Measurements from ENCODE around the gene SMIM7.
"Not testable (repeated sequence)": the region's sequence is repeated elsewhere in the genome, so short reads cannot be mapped to it uniquely, and the experiment has no call there.

SMIM7 gene

DNA sequence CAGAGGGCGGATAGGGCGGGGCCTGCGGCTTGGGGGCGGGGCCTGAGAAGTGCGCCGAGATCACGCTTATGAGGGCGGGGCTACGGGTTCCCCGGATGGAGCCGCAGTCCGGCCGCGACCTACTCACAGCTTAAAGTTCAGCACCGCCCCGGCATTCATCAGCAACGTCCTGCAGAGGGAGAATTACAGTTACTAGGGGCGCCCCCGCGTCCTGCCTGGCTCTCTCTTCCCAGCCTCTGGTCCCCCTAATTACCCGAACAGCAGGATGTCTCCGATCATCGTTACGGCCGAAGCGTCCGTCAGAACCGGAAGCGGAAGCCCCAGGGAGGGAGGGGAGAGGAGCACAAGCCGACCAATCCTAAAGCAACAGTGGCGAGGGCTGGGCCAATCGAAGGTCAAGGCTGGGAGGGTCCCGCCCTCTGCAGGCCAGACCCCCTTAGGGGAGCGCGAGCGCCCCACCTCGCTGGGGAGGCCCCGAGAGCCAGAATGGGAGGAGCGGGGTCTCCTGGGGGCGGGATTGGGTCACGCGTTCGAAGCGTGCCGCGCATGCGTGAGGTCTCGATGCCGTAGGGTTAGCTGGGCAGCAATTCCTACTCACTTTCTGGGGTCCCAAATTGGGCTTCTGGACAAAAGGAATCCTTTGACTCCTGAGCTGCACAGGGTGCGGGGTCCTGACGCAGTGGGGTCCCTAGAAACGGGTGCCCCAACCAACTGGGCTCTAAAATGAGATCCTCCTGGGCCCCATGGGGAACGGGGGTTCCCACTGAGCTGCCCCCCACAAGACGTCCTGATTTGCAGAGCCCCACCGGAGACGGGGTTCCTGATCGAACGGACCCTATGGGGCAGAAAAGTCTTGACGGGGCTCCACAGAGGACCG, at the start of gene SMIM7:
Gene SMIM7, minus strand, starts transcription at position 313 of the 877 bp plus-strand sequence. Its CDS starts 34 bp downstream, at position 279.
- peak; percentile 99 for DNase-seq

DNA sequence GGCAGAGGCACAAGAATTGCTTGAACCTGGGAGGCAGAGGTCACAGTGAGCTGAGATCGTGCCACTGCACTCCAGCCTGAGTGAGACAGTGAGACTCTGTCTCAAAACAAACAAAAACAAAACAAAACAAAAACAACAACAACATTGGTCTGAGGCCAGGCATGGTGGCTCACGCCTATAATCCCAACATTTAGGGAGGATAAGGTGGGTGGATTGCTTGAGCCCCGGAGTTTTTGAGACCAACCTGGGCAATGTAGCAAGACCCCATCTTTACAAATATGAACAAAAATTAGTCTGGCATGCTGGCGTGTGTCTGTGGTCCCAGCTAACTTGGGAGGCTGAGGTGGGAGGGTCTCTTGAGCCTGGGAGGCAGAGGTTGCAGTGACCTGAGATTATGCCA, 43.7 kb upstream of the SMIM7 start:
- no peak for DNase-seq

DNA sequence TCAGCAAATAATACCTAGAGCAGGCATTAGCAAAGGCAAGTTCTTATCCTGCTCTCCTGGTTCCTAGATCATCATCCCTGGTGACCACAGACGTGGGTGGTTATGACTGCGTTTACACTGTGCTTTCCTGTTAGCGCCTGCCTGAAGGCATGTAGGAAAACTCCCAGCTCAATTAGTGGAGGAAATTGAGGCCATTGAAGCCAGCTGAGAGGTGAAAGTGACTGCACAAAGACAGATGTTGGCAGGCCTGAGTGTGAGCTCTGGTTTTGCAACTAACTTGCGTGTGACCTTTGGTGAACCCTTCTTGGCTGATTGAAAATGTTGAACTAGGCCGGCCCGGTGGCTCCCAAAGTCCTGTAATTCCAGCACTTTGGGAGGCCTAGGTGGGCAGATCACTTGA, 42.2 kb upstream of the SMIM7 start:
- DNase-seq, result no peak

DNA sequence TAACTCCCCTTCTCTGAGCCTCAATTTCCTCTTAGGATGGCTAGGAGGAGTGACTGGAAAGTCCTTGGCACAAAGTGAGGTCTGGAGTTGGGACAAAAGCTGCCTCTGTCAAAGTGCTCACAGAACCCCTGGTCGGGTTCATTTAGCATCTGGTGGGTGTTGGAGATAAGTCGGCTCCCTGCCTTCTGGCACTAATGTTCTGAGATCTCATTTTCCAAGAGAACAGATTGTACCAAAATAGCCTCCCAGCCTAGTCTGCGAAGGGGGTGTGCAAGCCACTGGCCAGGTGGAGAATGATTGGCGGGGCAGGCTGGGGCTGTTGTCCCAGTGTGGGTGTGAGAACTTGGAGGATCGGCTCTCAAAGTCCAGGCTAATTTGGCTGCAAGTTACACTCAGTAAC, 39.0 kb upstream of the SMIM7 start:
- DNase-seq, result no peak

DNA sequence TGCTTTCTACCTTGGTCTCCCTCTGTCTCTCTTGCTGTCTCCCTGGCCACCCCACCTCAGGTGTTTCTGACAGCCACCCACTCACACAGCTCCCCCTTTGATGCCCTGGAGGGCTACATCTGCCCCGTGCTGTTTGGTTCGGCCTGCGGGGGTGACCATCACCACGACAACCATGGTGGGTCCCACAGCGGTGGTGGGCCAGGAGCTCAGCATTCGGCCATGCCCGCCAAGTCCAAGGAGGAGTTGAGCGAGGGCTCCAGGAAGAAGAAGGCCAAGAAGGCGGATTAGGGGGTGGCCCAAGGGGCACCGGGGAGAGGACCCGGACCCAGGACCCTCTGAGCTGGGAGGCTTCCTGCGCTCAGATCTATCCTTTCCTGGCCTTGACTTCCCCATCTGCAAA, 28.1 kb upstream of the SMIM7 start:
- DNase-seq, result no peak

DNA sequence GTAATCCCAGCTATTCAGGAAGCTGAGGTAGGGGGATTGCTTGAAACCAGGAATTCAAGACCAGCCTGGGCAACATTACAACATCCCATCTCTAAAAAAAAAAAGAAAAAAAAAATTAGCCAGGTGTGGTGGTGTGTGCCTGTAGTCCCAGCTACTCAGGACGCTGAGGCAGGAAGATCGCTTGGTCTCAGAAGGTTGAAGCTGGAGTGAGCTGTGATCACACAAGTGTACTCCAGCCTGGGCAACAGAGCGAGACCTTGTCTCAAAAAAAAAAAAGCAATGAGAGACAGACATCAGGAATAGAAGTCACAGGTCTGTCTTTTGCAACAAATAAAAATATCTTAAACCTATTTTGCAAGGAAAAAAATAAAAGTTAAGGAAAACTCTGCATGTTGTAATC, 24.3 kb upstream of the SMIM7 start:
- DNase-seq, result no peak

DNA sequence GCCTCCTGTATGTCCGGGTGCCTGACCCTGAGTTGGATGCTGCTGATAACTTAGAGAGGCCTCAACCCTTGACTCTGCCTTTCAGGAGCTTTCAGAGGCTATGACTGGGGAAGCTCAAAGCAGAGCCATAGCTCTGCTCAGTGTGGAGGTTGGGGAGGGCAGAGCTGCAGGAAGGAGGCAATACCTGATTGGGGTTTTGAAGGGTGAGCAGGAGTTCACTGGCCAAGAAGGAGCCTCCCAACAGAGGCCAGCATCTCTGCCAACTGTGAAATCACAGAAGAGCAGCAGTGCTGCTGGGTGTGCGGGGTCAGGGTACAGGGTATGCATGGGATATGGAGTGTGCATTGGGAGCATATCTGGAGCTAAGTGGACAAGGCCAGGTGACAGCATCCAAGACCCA, 22.6 kb upstream of the SMIM7 start:
- no peak for DNase-seq

DNA sequence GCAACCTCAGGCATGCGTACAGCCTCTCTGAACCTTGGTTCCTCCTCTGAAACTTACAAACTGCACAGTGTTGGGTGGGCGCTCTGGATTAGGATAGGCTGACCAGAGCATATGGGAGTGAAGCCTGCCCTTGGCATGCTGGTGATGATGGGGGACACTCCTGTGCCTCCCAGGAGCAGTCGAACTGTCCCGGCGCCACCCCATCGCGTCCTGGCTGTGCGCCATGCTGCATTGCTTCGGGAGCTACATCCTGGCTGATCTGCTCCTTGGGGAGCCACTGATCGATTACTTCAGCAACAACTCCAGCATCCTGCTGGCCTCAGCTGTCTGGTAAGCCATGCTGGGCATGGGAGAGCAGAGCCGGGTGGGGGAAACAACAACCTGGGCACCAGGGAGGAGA, 19.9 kb upstream of the SMIM7 start:
- no peak for DNase-seq

DNA sequence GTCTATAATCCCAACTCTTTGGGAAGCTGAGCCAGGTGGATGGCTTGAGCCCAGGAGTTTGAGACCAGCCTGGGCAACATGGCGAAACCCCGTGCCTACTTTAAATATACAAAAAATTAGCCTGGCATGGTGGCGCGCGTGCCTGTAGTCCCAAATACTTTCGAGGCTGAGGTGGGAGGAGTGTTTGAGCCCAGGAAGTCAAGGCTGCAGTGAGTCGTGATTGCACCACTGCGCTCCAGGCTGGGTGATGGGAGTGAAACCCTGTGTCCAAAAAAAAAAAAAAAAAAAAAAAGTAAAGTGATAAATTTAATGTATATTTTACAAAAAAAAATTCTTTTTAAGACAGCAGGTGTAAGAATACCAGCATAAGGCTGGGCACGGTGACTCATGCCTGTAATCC, 18.6 kb upstream of the SMIM7 start:
- DNase-seq, result no peak

DNA sequence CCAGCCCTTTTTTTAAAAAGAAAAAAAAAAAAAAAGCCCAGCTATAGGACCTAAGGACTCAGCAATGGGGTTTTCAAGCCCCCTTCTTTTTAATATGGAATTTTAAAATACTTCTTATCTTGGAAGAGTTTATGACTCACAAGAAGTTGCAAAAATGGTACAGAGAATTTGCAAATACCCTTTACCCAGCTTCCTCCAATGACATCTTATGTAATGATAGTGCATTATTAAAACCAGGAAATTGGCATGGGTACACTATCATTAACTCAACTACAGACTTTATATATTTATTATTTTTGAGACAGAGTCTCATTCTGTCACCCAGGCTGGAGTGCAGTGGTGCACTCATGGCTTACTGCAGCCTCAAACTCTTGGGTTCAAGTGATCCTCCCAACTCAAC, 17.1 kb upstream of the SMIM7 start:
- DNase-seq, result no peak

DNA sequence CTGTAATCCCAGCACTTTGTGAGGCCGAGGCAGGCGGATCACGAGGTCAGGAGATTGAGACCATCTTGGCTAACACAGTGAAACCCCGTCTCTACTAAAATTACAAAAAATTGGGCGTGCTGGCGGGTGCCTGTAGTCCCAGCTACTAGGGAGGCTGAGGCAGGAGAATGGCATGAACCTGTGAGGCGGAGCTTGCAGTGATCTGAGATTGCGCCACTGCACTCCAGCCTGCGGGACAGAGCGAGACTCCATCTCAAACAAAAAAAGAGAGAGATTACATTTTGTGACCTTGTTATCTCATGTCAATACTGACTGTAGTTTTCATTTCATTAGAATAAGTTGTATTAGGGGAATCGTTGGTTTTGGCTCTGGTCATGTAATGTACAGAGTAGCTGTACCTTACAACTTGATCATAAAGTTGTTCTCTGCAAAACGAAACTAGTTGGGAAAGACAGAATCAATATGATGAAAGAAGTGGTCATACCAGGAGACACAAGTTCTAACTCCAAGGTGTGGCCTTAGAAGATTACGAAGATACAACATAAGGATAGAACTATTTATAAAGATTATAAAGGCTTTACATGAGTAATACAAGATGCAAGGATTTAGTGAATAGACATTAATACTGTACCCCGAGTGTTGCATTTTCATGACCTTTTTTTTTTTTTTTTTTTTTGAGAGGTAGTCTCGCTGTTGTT, 16.3 kb upstream of the SMIM7 start:
- DNase-seq, result no peak

DNA sequence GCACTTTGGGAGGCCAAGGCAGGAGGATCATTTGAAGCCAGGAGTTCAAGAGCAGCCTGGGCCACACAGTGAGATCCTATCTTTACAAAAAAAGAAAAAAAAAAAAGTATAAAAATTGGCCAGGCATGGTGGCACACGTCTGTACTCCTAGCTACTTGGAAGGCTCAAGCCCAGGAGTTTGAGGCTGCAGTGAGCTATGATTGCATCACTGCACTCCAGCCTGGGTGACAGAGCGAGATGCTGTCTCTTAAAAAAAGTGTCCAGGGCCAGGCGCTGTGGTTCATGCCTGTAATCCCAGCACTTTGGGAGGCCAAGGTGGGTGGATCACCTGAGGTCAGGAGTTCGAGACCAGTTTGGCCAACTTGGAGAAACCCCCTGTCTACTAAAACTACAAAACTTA, 13.9 kb upstream of the SMIM7 start:
- DNase-seq, result not testable (repeated sequence)

DNA sequence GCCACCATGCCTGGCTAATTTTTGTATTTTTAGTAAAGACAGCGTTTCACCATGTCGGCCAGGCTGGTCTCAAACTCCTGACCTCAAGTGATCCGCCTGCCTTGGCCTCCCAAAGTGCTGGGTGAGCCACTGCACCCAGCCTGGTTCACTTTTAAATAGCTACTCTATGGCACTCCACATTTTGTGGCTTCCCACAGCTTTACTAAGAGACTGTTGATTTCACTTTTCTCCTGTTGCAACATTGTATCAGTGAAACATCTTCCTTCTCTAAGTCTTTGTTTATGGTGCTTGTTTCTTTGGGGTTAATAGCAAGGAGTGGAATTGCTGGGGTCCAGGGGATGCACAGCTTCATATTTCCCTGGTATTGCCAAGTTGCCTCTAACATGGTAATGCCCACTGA, 13.3 kb upstream of the SMIM7 start:
- no peak for DNase-seq

DNA sequence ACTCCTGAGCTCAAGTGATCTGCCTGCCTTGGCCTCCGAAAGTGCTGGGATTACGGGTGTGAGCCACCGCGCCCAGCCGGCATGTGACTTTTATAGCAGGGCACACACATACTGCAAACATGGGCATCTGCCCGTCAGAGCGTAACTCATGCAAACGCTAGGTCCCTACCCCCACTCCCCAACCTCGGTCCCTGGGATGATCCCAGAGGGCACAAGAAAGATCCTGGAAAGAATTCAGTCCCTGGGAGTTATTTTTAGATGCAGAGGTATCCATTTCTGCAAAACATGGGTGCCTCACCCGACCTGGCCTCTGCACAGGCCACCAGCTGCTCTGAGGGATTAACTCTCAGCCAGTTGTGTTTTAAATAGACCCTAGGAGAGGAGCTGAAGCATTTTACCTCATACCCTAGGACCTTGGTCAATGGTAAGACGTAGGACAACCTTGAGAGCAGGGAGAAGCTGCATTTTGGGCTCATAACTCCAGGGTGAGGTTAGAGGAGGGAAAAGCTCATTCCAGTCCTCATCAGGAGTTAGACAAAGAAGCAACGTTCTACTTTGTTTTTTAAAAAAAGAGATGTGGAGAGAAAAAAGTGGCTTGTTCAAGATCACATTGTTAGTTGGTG, 11.8 kb upstream of the SMIM7 start:
- DNase-seq, result no peak

DNA sequence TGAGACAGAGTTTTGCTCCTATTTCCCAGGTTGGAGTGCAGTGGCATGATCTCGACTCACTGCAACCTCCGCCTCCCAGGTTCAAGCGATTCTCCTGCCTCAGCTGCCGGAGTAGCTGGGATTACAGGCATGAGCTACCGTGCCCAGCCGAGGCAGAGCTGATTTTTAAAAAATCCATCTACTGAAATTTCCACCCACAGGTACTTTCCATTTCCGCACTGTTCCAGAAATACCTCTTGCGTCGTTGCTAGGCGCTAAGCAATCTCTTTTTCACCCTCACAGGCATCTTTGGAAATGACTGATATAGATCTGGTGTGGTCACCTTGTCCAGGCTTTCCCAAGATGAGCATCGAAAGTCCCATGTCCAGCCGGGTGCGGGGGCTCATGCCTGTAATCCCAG, 10.3 kb upstream of the SMIM7 start:
- DNase-seq, result no peak

DNA sequence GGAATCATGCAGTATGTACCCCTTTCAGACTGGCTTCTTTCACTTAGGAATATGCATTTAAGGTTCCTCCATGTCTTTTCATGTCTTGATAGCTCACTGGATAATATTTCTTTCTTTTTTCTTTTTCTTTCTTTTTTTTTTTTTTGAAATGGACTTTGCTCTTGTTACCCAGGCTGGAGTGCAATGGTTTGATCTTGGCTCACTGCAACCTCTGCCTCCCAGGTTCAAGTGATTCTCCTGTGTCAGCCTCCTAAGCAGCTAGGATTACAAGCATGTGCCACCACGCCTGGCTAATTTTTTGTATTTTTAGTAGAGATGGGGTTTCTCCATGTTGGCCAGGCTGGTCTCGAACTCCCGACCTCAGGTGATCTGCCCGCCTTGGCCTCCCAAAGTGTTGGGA, 8.8 kb upstream of the SMIM7 start:
- DNase-seq, result not testable (repeated sequence)

DNA sequence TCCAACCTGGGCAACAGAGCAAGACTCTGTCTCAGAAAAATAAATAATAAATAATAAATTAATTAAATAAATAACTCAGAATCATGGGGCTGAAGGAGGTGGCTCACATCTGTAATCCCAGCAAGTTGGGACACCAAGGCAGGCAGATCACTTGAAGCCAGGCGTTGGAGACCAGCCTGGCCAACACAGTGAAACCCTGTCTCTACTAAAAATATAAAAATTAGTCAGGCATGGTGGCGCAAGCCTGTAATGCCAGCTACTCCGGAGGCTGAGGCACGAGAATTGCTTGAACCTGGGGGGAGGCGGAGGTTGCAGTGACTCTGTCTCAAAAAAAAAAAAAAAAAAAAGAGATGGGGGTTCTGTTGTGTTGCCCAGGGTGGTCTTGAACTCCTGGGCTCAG, 8.2 kb upstream of the SMIM7 start:
- DNase-seq, result no peak

DNA sequence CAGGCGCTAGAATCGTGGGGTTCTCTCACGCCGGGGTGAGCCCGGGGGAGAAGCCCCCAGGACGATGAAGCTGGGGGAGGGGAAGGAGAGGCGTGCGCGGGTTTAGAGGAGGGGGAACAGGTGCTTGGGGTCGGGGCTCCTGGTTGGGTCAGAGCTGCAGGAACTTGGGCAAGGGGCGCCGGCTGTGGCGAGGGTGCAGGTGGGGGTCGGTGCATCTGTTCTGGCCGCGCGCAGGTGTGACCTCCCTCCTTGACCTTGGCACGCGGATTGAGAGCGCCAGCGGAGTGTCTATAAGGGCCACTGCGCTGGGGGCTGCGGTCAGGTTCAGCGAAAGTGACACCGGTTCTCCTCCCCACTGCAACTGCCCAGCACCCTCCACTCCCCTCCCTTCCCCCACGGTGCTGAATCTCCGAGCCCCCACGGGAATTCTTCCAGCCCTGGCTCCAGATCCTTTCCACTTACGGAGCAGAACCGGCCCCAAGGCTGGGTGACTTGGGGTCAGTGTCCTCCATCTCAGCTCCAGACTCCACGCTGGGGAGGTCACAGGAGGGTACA, 1.6 kb upstream of the SMIM7 start:
- peak; percentile 4 for DNase-seq

DNA sequence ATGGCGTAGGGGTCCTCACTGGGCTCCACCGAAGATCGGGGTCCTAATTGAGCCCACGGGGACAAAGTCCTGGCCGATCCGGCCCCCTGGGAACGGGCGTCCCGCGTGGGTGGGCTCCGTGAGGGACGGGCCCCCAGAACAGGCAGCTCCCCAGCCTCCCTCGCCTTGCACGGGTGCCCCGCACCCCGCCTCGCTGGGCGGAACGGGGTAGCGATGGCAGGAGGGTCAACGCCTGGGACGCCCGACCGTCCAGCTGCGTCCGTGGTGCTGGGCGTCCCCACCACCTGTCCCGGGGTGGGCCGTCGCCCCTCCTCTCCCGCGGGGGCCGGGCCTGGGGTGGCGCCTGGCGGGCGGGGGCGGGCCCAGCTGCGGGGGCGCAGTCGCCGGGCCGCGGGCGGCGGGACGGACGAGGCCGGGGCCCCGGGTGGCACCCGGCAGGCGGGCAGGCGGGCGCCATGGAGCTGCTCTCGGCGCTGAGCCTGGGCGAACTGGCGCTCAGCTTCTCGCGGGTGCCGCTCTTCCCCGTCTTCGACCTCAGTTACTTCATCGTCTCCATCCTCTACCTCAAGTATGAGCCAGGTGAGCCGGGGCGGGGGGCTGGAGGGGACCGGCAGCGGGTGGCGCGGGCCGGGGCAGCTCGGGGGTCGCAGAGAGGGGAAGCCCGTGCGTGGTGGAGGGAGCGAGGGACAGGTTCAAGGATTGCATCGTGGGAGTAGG, 977 bp upstream of the SMIM7 start, which contains the start of gene TMEM38A:
Gene TMEM38A, plus strand, starts transcription at position 377 of the 717 bp plus-strand sequence. Its CDS starts 79 bp downstream, at position 456.
- peak; percentile 61 for DNase-seq

DNA sequence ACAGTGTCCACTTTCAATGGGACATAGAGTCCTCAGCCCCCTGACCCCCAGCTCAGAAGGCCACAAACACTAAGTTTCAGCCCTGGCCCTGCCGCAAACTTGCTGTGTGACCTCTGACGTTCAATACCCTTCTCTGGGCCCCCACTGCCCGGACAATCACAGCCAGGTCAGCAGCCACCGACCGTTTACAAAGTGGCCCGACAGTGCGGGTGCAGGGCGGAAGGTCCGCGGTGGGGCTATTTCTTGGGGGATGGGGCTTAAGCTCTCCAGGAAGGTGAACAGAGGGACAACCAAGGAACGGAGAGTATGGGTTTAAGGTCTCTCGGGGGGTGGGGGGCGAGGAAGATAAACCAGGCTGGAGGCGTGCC, 496 bp downstream of the SMIM7 start:
- DNase-seq, result no peak

DNA sequence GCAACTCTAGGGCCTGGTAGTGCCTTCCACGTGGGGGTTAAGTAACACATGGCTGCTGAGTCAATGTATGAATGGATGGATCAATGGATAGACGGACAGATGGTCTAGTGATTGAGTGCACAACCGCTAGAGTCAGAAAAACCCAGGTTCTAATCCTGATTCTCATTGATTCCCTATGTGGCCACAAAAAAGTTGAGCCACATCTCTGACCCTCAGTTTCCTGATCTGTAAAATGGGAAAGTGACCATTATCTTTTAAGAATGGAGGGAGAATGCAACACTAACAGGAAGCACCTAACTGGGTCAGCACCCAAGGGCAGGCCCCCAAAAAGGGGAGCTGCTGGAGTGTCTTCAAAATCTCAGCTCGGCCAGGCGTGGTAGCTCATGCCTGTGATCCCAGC, 2.6 kb downstream of the SMIM7 start:
- DNase-seq, result no peak

DNA sequence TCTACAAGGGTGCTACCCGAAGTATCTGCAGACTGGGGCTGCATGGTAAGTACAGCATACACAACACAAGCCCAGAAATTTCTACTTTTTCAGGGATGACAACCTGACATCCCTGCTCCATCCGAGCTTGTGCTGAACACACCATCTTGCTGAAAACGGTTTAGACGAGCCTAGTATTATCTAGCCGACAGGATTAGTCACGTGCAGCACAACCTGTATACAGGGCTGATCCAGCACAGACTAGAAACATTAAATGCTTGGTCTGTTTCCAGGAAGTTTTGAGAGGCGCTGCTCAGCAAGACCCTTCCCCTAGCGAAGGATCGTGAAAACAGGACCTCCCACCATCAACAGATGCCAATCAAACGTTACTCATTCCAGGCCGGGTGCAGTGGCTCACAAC, 4.2 kb downstream of the SMIM7 start:
- no peak for DNase-seq

DNA sequence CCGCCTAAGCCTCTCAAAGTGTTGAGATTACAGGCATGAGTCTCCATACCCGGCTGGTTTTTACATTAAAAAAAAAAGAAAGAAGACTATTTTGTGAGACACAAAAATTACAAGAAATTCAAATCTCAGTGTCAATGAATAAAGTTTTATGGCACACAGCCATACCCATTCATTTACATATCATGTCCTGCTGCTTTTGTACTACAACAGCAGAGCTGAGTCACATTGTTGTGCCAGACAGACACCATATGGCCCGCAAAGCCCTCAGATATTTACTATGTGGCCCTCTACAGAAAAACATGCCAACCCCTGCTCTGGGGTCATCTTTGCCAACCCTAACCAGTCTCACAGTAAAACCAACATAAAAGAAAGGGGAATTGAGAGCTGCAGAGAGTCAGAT, 5.3 kb downstream of the SMIM7 start:
- DNase-seq, result no peak
